Chondrocyte (in vitro differentiated cells): ENCODE data around the gene PIGH. TPM values are rescaled to one million over a fixed set of nuclear protein-coding genes. Genes with fewer than 3 reads are reported as not detected.
A peak's percentile ranks its signal among the peaks of the same experiment; 100 is the strongest.

Experiments used
- DNase-seq: peaks from one replicate; pipeline ENCODE4 v3.0.0; 2021; ENCODE audit warnings: mixed read lengths, low spot score
- H3K27ac Mint-ChIP-seq: one replicate; pipeline ENCODE4 v1.8.0; 2021; ENCODE audit warnings: mild to moderate bottlenecking, moderate library complexity, mixed read lengths; ENCODE audit not compliant: unreplicated experiment
- H3K27me3 Mint-ChIP-seq: 2 replicates; pipeline ENCODE4 v1.8.0; 2021; ENCODE audit warnings: low read depth, mixed read lengths
- H3K36me3 Mint-ChIP-seq: 2 replicates; pipeline ENCODE4 v1.8.0; 2021; ENCODE audit warnings: low read depth, mixed read lengths
- H3K4me1 Mint-ChIP-seq: 2 replicates; pipeline ENCODE4 v1.8.0; 2021; ENCODE audit warnings: low read depth, mild to moderate bottlenecking, mixed read lengths
- H3K4me3 Mint-ChIP-seq: one replicate; pipeline ENCODE4 v1.8.0; 2021; ENCODE audit warnings: mild to moderate bottlenecking, moderate library complexity, mixed read lengths; ENCODE audit not compliant: unreplicated experiment
- H3K9me3 Mint-ChIP-seq: 2 replicates; pipeline ENCODE4 v1.8.0; 2021; ENCODE audit warnings: low read depth, mixed read lengths
- total RNA-seq: library from RNA; stranded (reverse); gene quantifications from 3 replicates; pipeline ENCODE4 v1.2.1, GENCODE V29; 2021
- TF ChIP-seq, protein P1 (sequence below): fragments of 200-600 bp; sonication (generic); IDR thresholded peaks from 2 replicates; pipeline ENCODE4 v1.5.0; 2021; ENCODE audit warnings: antibody characterized with exemption, mild to moderate bottlenecking, moderate library complexity

Gene PIGH
- total RNA-seq, 1 donor from 2014 or later = 19.0 TPM

DNA sequence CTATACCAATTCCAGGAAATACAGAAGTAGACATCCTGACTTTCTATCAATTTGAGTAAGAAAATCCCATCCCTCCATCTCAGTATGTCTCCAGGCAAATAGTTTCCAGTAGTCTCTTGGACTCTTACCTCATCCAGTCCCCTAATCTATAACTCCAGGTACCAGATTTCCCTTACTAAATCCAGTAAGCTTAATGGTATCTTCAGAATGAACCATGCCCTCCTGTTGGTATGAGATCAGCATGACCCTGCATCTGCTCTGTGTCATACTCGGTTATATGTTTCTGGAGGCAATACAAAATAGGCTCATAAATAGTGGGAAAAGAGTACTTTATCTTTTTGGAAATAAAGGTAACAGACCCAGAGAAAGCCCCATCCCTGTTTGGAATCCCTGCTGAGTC lies 18.4 kb downstream of the PIGH start:
- Mint-ChIP-seq H3K27ac (no peak overlapping the region), H3K4me1 (no peaks in the 10 kb centered on the region), H3K27me3 (no peaks in the 10 kb centered on the region), H3K36me3 (no peaks in the 10 kb centered on the region), H3K4me3 (no peak overlapping the region), H3K9me3 (no peaks in the 10 kb centered on the region)
- no peak for DNase-seq
- TF ChIP-seq, protein P1, sequence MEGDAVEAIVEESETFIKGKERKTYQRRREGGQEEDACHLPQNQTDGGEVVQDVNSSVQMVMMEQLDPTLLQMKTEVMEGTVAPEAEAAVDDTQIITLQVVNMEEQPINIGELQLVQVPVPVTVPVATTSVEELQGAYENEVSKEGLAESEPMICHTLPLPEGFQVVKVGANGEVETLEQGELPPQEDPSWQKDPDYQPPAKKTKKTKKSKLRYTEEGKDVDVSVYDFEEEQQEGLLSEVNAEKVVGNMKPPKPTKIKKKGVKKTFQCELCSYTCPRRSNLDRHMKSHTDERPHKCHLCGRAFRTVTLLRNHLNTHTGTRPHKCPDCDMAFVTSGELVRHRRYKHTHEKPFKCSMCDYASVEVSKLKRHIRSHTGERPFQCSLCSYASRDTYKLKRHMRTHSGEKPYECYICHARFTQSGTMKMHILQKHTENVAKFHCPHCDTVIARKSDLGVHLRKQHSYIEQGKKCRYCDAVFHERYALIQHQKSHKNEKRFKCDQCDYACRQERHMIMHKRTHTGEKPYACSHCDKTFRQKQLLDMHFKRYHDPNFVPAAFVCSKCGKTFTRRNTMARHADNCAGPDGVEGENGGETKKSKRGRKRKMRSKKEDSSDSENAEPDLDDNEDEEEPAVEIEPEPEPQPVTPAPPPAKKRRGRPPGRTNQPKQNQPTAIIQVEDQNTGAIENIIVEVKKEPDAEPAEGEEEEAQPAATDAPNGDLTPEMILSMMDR = no peak

DNA sequence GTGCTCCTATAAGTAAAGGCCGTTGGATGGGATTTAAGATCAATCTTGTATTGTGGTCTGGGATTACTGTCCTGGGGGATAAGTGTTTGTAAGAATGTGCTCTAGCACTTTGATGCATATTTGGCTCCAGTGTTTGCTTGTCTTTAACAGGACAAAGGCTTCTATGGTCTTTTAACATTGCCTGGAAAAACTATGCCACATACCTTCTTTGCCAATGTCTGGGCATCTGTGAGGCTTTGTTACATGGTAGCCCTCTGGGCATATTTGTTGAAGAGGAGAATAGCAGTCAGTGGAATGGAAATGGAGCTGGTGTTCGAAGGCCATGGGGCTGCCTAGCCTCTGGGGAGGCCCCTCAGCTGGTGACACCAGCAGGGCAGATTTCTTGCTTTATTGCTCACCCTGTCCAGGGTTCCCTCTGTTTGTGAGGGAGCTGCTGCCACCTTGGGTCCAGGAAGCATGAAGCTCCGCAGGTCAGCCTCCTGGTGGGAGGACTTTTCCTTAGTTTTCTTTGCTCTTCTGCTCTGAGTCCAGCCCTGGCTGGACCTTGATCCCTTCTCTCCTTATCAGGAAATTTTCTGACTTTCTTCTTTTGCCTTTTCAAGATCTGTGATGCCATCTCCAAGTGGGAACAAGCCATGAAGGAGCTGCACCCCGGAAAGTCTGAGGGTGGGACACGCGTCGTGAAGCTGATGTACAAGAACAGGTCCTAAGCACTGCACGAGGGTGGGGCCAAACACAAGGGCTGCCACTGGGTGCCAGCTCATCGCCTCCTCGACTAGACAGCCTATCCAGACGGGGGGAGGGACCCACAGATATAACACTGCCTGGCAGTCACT lies 19.5 kb downstream of the PIGH start:
- Mint-ChIP-seq H3K4me1 (no peaks in the 10 kb centered on the region), H3K4me3 (no peak overlapping the region), H3K9me3 (no peaks in the 10 kb centered on the region), H3K27ac (no peak overlapping the region), H3K27me3 (no peaks in the 10 kb centered on the region), H3K36me3 (no peaks in the 10 kb centered on the region)
- TF ChIP-seq, protein P1 = no peak
- no peak for DNase-seq

DNA sequence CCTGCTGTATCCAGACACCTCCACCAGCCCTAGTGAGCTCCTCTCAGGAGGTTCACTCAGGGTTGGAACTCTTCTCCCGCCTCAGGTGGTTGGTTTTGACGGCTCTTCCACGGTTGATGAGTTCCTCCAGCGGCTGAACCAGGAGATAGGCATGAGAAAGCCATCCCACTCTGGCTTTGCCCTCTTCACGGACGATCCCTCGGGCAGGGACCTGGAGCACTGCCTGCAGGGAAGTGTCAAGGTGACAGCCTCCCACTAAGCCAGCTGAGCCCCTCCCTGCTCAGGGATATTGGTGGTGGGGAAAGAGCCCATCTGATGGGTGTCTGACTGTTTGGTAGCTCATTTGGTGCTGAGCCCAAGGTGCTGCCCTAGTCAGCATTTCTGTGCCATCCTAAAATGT lies 20.4 kb downstream of the PIGH start:
- no peaks in the 10 kb centered on the region for H3K9me3 Mint-ChIP-seq
- H3K27ac Mint-ChIP-seq = no peak overlapping the region
- peak; percentile 42 for DNase-seq
- H3K27me3 Mint-ChIP-seq = no peaks in the 10 kb centered on the region
- TF ChIP-seq, protein P1 = no peak
- H3K4me1 Mint-ChIP-seq = no peaks in the 10 kb centered on the region
- no peak overlapping the region for H3K4me3 Mint-ChIP-seq
- H3K36me3 Mint-ChIP-seq = no peaks in the 10 kb centered on the region

DNA sequence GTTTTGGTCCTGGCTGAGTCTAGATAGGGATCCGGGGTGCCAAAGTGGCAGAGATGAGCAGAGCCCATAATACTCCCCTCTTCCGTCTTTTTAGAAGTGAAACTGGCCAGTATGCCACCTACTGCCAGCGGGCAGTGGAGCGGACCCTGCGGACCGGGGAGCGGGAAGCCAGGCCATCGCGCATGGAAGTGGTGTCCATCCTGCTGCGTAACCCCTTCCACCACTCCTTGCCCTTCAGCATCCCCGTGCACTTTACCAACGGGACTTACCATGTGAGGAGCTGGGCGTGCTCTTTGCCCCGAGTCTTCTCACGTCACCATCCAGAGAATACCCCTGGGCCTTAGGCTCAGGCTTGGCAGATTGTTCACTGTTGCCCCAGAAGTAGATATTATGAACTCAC lies 21.0 kb downstream of the PIGH start:
- Mint-ChIP-seq H3K4me1 (no peaks in the 10 kb centered on the region), H3K9me3 (no peaks in the 10 kb centered on the region), H3K27ac (no peak overlapping the region), H3K36me3 (no peaks in the 10 kb centered on the region), H3K4me3 (no peak overlapping the region), H3K27me3 (no peaks in the 10 kb centered on the region)
- peak; percentile 72 for DNase-seq
- TF ChIP-seq, protein P1 = no peak

DNA sequence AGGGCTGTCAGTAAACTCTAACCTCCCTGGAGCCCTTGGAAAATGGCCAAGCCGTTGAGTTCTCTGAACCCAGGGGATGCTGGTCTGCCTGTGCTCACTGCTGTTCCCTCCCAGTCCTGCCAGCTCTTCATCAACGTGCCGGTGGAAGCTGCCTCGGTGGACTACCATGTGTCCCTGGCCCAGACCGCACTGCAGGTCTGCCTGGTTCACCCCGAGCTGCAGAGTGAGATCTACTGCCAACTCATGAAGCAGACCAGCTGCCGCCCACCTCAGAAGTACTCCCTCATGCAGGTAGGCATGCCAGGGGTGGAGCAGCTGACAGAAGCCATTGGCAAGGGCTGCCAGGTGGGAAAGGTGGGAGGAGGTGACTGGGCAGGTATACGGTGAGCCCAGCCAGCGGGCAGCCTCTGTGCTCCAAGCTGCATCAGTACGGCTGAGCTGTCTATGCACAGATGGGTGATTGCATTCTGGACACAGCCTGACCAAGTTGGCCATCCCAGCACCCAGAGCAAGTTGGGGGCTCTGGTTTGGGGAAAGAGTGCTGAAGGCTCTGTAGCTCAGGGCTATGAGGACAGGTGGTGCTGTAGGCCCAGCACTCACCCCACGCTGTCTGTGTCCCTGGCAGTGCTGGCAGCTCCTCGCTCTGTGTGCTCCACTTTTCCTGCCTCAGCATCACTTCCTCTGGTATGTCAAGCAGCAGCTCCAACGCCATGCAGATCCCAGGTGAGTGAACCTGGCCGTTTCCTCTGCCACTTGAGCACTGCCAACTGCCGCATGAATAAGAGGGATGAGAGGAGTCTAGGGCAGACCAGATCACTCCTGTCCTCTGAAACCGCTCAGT lies 21.9 kb downstream of the PIGH start:
- Mint-ChIP-seq H3K27me3 (no peaks in the 10 kb centered on the region), H3K27ac (no peak overlapping the region), H3K4me3 (no peak overlapping the region), H3K9me3 (no peaks in the 10 kb centered on the region), H3K36me3 (no peaks in the 10 kb centered on the region), H3K4me1 (no peaks in the 10 kb centered on the region)
- TF ChIP-seq, protein P1 = no peak
- DNase-seq = peak; percentile 77
